DMS153 treated with DMSO at 0.1 percent for 48 hours (cell line): ENCODE measurements around the gene THADA.
"Not testable (repeated sequence)": the region's sequence is repeated elsewhere in the genome, so short reads cannot be mapped to it uniquely, and the experiment has no call there.

ENCODE experiments used
- DNase-seq: peaks from one replicate; lab custom pipeline; 2025; ENCODE audit not compliant: unreplicated experiment; lab: John Stamatoyannopoulos, UW

The THADA gene

DNA sequence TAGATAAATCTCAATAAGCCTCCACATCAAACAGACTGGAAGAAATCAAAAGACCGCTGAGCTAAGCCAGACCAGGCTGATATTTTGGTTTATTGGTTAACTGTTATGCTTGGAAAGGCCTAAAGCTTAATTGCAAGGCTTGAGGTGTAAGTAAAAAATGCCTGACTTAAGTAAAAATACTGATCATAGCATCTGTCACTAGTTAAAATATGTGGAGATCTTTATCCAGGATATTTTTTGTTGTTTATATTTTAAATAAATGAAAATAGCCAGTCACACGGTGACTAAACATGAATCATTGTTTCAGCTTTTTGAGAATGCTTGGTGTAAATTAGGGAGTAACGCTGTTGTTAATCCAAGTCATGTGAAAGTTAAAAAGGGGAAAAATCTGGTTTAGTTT lies 127.9 kb downstream of the THADA start:
- no peak for DNase-seq

DNA sequence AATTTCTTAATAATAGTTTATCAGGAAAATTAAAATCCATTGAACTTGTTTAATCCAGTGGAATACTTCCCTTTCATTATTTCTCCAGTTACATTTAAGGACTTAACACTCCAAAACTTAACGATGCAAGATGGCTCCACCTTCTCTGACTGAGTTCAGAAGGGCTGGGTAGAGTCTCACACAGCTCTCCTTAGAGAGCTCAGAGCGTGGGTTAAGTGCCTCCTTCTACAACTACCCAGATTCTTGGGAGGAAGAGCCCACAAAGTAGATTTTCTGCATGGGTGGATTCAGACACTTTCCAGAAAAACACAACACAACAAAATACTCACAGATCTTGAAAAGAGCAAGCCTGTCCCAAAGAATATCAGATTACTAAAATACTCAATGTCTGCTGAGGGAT lies 130.6 kb downstream of the THADA start:
- DNase-seq: no peak

DNA sequence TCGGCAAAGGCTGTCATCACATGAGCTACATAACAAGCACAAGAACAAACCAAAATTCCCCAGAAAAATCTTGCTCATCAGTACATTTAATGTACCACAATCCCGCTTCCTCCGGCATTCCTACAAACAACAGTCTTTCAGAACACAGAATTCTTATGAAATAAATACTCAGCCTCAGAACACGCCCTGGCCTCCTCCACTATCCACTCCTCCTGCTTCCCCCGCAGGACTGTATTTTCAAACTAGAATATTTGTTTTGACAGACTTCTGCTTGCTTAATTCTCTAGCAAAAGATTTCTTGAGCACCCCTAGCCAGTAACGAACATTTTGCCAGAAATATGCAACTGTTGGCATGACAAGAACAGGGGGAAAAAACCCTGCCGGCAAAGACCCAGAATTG lies 131.2 kb downstream of the THADA start:
- DNase-seq: no peak

DNA sequence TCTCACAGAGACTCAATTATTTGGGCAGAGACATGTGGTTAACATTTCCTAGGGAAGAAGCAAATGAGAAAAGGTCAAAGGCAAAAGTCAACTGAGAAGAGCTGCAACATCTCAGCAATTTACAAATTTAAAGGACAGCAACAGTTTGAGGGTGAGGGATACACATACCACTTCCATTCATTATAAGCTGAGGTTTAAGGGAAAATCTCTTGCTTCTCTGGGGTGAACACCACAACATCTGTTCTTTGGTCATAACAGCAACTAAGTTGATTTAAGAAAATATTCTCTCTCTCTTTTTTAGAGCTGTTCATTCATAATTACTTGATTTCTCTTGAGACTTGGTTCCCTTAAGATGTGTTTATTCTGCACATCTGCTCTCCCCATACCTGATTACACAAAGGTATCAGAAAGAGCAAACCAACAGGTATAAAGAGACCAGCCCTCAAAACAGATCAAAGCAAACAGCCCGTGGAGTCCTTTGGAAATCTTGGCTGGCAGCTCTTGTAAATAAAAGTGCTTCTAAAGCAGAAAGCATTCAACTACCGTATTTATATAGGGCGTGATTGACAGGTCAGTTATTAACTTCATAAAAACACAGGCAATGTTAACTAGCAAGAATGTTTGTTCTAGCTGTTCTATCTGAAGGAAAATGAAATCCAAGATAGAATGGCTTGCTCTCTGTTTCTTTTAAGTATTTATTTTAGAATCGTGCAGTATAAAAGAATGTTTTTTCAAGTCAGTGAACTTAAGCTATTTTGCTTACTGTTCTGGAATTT lies 132.8 kb downstream of the THADA start:
- DNase-seq: peak; percentile 85

DNA sequence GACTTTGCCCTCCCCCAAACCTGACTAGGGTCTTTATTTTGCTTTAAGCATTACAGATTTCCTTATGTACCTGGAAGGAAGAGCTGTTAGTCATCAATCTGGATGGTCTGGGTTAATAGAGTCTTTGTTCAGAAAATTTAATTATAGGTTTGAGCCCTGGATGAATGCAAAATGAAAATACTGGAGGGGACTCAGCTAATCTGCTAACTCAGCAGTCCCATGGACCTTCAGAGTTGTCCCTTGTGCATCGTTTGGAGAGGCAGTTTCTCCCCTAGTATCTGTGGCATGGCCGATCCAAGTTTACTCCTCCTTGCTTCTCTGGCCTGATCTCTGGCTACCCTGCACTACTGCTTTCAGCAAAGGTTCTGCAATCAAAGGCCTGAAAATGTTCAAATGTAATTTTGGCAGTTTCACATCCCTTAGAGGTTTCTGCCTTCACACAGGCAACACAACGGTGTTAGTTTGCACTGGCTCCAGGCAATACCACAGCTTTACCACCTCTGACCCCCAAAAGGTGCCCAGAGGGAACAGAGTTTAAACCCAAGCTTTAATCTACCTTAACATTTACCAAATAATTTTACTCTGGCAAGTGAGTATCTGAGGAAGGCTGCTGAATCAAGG lies 134.3 kb downstream of the THADA start:
- DNase-seq: peak; percentile 13

DNA sequence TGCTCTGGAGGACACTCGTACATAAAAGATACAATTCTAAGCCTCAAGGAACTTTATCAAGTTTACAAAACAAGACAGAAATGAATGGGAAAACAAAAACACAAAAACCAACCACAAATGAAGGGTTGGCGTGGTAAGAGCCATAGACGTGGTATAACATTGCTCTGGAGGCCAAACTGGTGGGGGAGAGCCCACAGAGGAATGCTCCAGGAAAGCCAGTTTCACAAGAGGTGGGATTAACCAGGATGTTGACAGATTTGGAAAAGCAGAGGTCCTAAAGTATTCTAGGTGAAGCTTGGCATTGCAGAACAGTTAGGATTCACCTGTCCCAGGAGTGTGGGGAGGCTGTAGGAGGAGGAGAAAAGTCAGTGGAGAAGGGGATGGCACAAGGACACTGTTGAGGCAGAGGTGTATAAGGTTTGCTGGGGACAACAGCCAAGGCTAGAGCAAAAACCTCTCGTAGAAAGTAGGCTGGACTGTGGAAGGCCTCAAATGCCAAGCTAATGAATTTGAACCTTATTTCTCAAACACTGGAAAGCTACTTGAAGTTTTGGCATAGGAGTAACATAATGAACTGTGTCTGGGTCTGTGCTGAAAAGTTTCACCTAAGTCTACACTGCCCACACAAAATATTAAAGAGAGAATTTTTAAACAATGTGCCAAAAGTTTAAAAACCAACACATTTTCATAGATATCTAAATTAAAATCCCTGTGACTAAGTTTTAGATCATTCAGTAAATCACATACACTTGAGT lies 135.1 kb downstream of the THADA start:
- no peak for DNase-seq

DNA sequence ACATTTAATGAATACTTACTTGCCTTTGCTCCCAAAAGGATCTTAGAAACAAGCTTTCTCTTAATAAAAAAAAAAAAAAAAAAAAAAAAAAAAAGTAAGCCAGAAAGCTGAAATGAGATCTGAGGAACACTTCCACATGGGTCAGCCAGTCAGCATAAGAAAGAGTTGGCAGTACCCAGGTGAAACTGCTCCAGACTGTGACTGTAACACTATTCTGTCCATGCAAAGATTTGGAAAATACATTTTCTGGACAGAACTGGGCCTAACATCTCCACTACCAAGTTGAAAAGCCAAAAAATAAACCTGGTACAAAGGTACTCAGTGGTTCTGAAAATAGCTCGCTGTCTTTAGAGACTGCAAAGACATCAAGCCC lies 135.7 kb downstream of the THADA start:
- DNase-seq: no peak

DNA sequence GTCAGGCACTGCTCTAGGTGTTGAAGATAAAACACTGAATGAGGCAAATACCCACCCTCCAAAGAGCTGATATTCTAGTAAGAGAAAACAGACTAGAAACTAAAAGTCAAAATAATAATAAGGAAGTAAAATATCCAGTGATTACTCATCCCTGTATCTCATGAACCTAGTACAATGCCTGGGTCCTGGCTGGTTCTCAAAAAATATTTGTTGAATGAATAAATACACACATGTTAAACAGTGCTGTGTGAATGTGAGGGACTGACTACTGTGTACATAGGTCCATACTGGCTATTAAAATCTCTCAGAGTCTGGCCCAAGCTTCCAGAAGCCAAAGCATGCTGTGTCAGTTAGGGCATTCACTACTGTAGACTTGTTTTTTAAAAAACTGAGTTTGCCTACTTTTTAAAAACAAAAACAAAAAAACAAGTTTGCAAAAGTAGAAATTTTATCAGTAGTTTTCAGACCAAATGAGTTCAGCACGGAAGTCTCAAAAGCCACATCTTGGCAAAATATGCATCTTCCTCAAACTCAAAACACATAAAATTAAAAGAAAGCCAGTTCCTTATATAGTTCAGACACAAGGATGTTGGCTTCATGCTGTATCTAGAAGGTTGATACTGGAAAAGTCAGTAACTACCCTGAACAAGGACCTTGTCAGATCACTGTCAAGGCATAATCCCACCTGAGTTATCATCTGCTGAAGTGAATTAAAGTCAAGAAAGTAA lies 136.2 kb downstream of the THADA start:
- no peak for DNase-seq

DNA sequence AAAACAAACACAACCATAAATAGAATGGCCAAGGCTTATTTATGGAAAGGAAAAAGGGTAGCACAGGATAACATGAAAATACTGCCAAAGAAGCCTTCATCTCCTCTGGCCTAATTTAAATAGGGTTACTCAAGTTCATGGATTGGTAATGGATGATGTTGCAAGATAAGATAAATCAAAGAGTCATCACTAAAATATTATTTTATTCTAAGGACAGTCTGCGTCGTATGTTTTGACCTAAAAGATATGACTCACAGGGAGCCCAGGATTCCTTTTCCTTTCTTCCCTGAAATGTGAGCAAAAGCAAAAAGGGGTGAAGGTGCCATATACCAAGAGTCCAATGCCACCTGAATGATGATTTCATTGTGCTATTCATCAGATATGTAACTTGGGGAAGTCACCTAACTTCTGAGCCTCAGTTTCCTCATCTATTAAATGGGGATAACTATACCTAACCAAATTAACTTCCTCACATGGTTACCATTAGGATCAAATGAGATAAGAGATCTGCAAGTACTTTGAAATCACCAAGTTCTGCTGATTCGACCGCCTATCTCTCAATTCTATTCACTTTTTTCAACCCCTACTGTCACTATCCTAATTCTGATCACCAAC lies 137.7 kb downstream of the THADA start:
- no peak for DNase-seq

DNA sequence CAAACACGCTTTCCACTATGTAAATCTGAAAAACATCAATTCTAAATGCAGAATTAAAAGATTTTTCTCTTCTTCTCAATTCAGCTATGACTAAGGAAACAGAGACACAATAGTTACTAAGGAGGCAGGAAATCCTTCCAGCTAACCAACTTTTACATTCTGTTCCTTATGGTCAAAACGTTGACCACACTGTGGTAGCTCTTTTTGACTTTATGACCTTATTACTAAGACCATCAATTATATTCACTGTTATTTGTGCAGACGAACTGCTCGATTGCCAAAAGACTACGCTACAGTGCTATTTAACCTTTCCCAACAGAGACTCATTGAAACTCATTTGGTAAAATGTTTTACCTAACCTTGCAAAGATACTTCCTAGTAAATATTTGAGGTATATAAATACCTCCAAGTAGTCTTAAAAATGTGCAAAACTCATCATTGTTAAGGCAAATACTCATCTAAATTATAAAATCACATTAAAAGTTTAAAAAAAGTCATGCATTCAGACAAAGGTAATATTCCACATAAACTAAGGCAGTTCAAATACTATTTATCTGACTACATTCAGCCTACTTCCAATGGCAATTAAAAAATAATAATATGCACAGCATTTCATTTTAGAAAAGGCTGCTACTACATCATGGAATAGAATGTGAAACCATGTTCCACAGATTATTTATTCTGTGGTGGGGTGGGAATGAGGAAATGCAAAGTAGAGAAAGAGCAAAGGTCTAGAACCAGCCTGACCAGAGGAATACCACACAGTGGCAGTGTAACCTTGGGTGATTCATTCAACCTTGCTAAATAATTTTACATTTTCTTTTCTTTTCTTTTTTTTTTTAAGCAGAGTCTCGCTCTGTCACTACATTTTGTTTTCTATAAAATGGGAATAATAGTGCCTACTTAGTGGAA lies 139.9 kb downstream of the THADA start:
- DNase-seq: no peak

DNA sequence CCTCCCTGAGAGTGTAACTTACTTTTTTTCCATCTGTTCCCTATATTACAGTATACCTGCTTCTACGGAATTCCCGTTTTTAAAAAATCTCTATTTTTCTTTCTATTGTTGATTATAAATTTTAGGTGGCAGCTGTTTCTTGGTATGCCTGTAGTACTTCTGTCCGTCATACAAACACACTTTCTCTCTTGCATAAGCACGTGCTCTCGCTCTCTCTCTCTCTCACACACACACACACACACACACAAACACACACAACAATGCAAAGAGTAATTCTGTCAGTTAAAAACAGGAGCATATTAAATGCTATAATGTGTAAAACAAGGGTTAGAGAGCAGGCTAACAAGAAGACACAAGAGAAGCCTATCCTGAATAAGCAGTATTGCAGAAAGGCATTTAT lies 140.5 kb downstream of the THADA start:
- no peak for DNase-seq

DNA sequence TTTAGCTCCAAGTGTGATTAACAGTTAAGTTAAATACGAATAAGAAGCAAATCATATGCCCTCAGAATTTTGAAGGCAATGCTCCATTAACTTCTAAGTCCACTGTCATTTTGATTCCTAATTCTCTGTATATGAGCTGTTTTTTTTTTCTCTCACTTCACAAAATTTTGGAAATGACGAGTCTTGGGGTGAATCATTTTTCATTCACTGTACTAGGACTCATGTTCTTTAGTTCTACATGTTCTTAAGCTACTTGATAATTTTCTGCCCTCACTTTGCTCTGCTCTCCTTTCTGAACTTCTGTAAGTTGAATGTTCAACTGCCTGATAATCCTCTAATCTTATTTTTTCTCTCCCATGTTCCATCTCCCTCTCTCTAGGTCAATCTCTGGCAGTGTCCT lies 141.0 kb downstream of the THADA start:
- DNase-seq: no peak

DNA sequence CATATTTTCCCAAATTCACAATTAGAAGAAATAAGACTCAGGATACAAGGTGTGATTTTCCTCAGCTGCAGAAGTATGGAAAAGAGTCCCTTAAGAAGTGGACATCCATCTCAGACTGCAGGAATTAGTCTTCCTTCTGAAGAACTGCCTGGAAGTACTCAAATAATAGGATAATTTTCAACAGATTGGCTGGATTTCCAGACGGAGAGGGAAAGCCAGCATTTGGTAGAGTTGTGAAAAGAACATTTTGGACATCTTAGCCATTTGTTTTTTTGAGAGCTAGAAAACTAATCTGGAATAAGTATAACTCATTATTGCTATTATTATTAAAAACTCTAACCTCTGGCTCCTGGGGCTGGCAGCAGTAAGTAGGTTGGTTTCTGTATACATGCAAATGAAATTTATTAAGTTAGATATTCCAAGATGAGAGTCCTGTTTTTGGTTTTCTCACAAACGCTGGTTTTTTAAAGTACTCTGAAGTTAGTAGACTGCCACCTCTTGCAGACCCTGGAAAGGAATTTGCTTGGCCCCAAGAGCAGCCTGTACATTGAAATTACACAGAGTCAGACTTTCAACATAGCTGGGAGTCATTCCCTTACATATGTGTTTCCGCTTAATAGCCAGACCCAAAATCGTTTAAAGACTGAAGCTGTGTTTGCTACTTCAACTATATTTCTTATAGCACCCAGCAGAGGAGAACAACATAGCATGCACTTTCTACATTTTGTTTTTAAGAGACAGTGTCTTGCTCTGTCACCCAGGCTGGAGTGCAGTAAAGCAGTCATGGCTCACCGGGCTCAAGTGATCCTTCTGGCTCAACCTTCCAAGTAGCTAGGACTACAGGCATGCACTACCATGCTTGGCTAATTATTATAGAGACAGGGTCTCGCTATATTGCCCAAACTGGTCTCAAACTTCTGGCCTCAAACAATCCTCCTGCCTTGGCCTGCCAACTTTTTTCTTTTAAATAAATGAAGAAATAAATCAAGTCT lies 142.4 kb downstream of the THADA start:
- no peak for DNase-seq

DNA sequence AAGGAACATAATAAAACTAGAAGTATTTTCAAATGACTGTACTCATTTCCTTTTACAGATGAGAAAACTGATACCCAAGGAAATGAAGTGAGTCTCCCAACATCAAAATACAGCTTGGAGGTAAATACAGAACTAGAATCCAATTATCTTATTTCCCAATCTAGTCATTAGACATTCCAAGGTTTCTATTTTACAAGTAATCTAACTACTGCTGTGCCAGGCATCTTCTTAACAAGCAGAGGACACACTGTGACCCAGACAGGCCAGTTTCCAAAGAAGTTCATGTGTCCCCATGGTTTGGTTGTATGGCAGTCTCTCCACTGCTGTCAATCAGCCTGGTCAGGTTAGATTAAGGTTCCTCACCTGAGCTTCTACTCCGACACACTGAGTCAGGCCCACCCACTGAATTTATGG lies 143.5 kb downstream of the THADA start:
- no peak for DNase-seq

DNA sequence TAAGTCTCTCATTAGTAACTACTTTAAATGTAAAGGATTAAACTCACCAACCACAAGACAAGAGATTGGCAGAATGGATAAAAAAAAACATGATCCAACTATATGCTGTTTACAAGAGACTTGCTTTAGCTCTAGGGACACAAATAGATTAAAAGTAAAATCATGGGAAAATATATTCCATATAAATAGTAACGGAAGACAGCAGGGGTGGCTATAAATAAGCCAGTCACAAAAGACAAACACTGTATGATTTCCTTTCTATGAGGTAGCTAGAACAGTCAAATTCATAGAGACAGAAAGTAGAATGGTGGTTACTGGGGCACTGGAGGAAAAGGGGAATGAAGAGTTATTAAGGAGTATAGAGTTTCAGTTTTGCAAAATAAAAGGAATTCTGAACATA lies 145.2 kb downstream of the THADA start:
- DNase-seq: no peak

DNA sequence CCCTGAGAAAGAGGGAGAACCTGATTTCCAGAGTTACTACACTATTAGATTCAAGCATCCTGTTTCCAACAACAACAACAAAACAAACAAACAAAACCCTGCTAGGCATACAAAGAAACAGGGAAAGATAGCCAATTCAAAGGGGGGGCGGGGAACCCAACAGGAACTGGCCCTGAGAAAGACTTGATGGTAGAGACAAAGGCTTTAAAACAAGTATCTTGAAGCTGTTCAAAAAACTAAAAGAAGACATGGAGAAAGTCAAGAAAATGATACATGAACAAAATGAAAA lies 147.1 kb downstream of the THADA start:
- no peak for DNase-seq

DNA sequence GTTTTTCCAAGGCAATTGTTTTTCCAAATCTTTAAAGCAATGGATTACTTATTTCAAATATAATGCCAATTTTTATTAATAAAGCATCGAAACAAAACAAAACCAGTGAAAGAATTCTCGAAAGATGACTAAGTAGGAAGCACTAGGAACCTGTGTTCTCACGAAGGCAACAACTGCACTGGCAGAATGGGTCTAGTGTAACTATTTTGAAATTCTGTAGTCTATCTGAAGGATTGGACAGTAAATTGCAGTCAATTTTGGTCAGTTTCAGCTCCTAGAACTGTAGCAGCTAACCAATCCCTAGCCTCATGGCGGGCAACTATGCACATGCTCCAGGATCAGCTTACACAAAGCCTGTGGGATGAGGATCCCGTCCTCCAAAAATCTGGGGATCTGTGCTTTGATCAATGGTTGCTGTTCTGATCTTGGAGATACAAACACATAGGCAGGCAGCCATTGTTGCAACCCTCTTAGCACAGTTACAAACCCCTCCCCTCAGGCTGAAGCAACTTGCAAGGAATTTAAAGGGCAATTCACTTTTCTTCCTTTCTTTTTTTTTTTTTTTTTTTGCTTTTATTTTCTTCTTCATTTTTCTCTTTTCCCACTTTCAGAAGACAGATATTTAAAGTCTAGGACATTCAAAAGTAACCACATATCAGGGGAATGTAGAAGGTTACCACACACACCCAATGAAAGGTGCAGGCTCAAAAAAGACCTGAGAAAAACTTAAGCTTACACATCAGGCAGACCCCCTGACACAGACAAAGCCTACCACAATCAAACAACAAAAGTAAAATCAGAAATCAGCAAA lies 147.6 kb downstream of the THADA start:
- no peak for DNase-seq

DNA sequence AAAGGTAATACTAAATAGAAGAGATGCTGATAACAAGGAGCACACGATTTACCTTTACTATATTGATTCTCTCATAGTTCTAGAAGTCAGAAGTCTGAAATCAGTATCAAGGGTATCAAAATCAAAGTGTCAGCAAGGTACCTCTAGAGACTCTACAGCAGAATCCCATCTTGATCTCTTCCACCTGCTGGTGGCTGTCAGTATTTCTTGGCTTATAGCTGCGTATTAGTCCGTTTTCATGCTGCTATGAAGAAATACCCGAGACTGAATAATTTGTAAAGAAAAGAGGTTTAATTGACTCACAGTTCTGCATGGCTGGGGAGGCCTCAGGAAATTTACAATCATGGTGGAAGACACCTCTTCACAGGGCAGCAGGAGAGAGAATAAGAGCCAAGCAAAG lies 149.1 kb downstream of the THADA start:
- DNase-seq: not testable (repeated sequence)
